OCI-LY3 (cell line): ENCODE results near the gene BRINP1.

Experiments used
- CTCF ChIP-seq: fragments of 200-600, 300-600 bp; sonication (generic); IDR thresholded peaks from 2 replicates; pipeline ENCODE4 v1.5.1; 2014; ENCODE audit warnings: antibody characterized with exemption, low read length, low read depth
- EZH2phosphoT487 ChIP-seq: fragments of 200-600 bp; shearing (Covaris generic); IDR thresholded peaks from 2 replicates; pipeline ENCODE4 v1.6.1; 2018; ENCODE audit warnings: antibody characterized with exemption, mixed run types, low read depth

GRCh38 chr9:119227422-119227821 is 141.8 kb downstream of the BRINP1 start:
- TF ChIP-seq CTCF (no peak), EZH2phosphoT487 (no peak)
